Caco-2 (cell line): ENCODE measurements around the gene MPI. TPM values are rescaled to one million over a fixed set of nuclear protein-coding genes. Genes with fewer than 3 reads are reported as not detected.
A peak's percentile ranks its signal among the peaks of the same experiment; 100 is the strongest.

Experiments used
- BruUV-seq: library from RNA; stranded (reverse); fragments of 400-500 nt; replicated peaks from 2 replicates; lab custom pipeline; 2021; lab: Mats Ljungman, UMichigan
- CTCF ChIA-PET: fragments of 300-600 bp; sonication (Branson Sonifier 250); formaldehyde crosslinking; loops from one replicate; lab custom pipeline; 2022; ENCODE audit warnings: antibody characterized with exemption; lab: Charles Lee
- POLR2A ChIA-PET: fragments of 300-600 bp; sonication (Branson Sonifier 250); formaldehyde crosslinking; loops from one replicate; lab custom pipeline; 2022; ENCODE audit warnings: antibody characterized with exemption; lab: Charles Lee
- DNase-seq, 2 experiments: peaks; one replicate each; pipeline versions ENCODE4 v3.0.0 to v3.0.0-alpha.2; 2020 to 2022
- H3K27me3 ChIP-seq: replicated peaks from 2 replicates; pipeline ENCODE4 v1.6.0; 2011; ENCODE audit warnings: low read length; ENCODE audit not compliant: control insufficient read depth, insufficient read depth
- H3K36me3 ChIP-seq: 2 replicates; pipeline ENCODE4 v1.5.1; 2011; ENCODE audit warnings: low read length; ENCODE audit not compliant: control insufficient read depth, insufficient read depth
- H3K4me1 ChIP-seq: fragments of 250-450 bp; sonication (Bioruptor Pico); 2 replicates; pipeline ENCODE4 v1.5.1; 2020; ENCODE audit warnings: mild to moderate bottlenecking
- H3K4me3 ChIP-seq: 2 replicates; pipeline ENCODE4 v1.5.1; 2011; ENCODE audit warnings: low read depth, mild to moderate bottlenecking, control low read depth, low read length
- H3K9me3 ChIP-seq: fragments of 250-450 bp; sonication (Bioruptor Pico); 2 replicates; pipeline ENCODE4 v1.5.1; 2020; ENCODE audit warnings: mild to moderate bottlenecking, moderate library complexity
- H3K27ac Mint-ChIP-seq: one replicate; pipeline ENCODE4 v1.8.0; 2022; ENCODE audit warnings: mixed read lengths; ENCODE audit not compliant: unreplicated experiment
- H3K27me3 Mint-ChIP-seq: one replicate; pipeline ENCODE4 v1.8.0; 2022; ENCODE audit warnings: mixed read lengths; ENCODE audit not compliant: insufficient read depth, unreplicated experiment
- H3K36me3 Mint-ChIP-seq: one replicate; pipeline ENCODE4 v1.8.0; 2022; ENCODE audit warnings: mild to moderate bottlenecking, mixed read lengths; ENCODE audit not compliant: insufficient read depth, unreplicated experiment
- H3K4me1 Mint-ChIP-seq: one replicate; pipeline ENCODE4 v1.8.0; 2022; ENCODE audit warnings: low read depth, mixed read lengths; ENCODE audit not compliant: unreplicated experiment
- H3K4me3 Mint-ChIP-seq: one replicate; pipeline ENCODE4 v1.8.0; 2022; ENCODE audit warnings: mild to moderate bottlenecking, moderate library complexity, mixed read lengths; ENCODE audit not compliant: unreplicated experiment
- H3K9me3 Mint-ChIP-seq: one replicate; pipeline ENCODE4 v1.8.0; 2022; ENCODE audit warnings: mixed read lengths; ENCODE audit not compliant: unreplicated experiment
- CTCF ChIP-seq, 2 experiments: fragments of 200-600 bp in 1 of 2; IDR thresholded peaks; 1 replicate in 1 of 2; 2 replicates in 1 of 2; pipeline versions ENCODE4 v1.5.1 to v1.8.0; 2011 to 2022; ENCODE audit warnings: antibody characterized with exemption in 1 of 2, control low read depth in 1 of 2, inconsistent platforms in 1 of 2, low read depth in 1 of 2, low read length in 1 of 2, mild to moderate bottlenecking in 1 of 2, moderate library complexity in 1 of 2; ENCODE audit not compliant: insufficient read depth in 1 of 2, severe bottlenecking in 1 of 2, unreplicated experiment in 1 of 2
- intact Hi-C: fragments of 100-400 bp; cut with micrococcal nuclease; formaldehyde crosslinking; loops from one replicate; pipeline ENCODE4 v1.10.0; 2022; ENCODE audit not compliant: unreplicated experiment
- total RNA-seq: library from RNA; stranded (reverse); gene quantifications from 2 replicates; pipeline ENCODE4 v1.2.3, GENCODE V29; 2022

MPI gene
- total RNA-seq, 1 experiment from 2014 or later = 29.1 TPM

- no TSS peak for BruUV-seq
- Histone ChIP-seq H3K9me3 (no peaks in the 10 kb centered on the region), H3K27me3 (no peaks in the 10 kb centered on the region), H3K4me3 (peak overlapping the region; percentile 86), H3K36me3 (no peaks in the 10 kb centered on the region), H3K4me1 (peaks cover 17% of the 10 kb centered on the region)
- Mint-ChIP-seq H3K27ac (peak overlapping the region; percentile 79), H3K4me1 (peaks cover 6% of the 10 kb centered on the region), H3K27me3 (no peaks in the 10 kb centered on the region), H3K4me3 (peak overlapping the region; percentile 85), H3K36me3 (peaks cover 26% of the 10 kb centered on the region), H3K9me3 (no peaks in the 10 kb centered on the region)
- CTCF ChIA-PET = interaction anchor here (1.0 kb wide), 3 partner anchors 13 to 36 kb away, joined by 4 to 8 read pairs (median 6); partner anchors contain the start of gene RPP25
- POLR2A ChIA-PET = interaction anchor here (0.6 to 1.0 kb wide), 6 partner anchors 16 to 515 kb away, joined by 3 to 9 read pairs (median 3); partner anchors contain the start of genes FAM219B, RPP25 and SIN3A
- intact Hi-C loops = no loop called here
- no peak for TF ChIP-seq CTCF (IDR thresholded peaks at IDR 0.05; ENCODE audit: insufficient read depth in 1 of 2, low read depth in 1 of 2, low read length in 1 of 2, severe bottlenecking in 1 of 2, unreplicated experiment in 1 of 2)
- DNase-seq = no peak
These were observed 47.4 kb downstream of the MPI start for GRCh38 chr15:74937272-74937589.

GRCh38 chr15:74937590-74938371 lies 47.9 kb downstream of the MPI start, which contains the start of gene COX5A:
COX5A (minus strand) TSS chr15:74938073; CDS start chr15:74938014, 59 bp downstream.
- intact Hi-C loops = loop anchor here (1.0 kb wide), 2 partner anchors 8 to 13 kb away; no protein-coding TSS in a partner anchor
- BruUV-seq = no TSS peak
- Mint-ChIP-seq H3K9me3 (no peaks in the 10 kb centered on the region), H3K4me3 (peak within 1 kb of the TSS; percentile 85), H3K36me3 (peaks cover 26% of the 10 kb centered on the region), H3K4me1 (peaks cover 6% of the 10 kb centered on the region), H3K27ac (peak within 1 kb of the TSS; percentile 79), H3K27me3 (no peaks in the 10 kb centered on the region)
- Histone ChIP-seq H3K36me3 (no peaks in the 10 kb centered on the region), H3K4me3 (peak within 1 kb of the TSS; percentile 86), H3K9me3 (no peaks in the 10 kb centered on the region), H3K4me1 (peaks cover 17% of the 10 kb centered on the region), H3K27me3 (no peaks in the 10 kb centered on the region)
- TF ChIP-seq CTCF (IDR thresholded peaks at IDR 0.05; ENCODE audit: insufficient read depth in 1 of 2, low read depth in 1 of 2, low read length in 1 of 2, severe bottlenecking in 1 of 2, unreplicated experiment in 1 of 2) = no peak
- CTCF ChIA-PET = interaction anchor here (0.7 to 1.0 kb wide), 4 partner anchors 13 to 112 kb away, joined by 4 to 8 read pairs (median 6); partner anchors contain the start of gene RPP25
- POLR2A ChIA-PET = interaction anchor here (0.6 to 1.0 kb wide), 7 partner anchors 15 to 514 kb away, joined by 3 to 9 read pairs (median 3); partner anchors contain the start of genes FAM219B, RPP25 and SIN3A
- peak; percentile 93 to 94 for DNase-seq
